NCI-H2029 treated with DMSO at 0.1 percent for 48 hours (cell line): Measurements from ENCODE around the gene PHF21A.

ENCODE experiments used
- DNase-seq: peaks from one replicate; lab custom pipeline; 2025; lab: John Stamatoyannopoulos, UW

PHF21A gene

DNA sequence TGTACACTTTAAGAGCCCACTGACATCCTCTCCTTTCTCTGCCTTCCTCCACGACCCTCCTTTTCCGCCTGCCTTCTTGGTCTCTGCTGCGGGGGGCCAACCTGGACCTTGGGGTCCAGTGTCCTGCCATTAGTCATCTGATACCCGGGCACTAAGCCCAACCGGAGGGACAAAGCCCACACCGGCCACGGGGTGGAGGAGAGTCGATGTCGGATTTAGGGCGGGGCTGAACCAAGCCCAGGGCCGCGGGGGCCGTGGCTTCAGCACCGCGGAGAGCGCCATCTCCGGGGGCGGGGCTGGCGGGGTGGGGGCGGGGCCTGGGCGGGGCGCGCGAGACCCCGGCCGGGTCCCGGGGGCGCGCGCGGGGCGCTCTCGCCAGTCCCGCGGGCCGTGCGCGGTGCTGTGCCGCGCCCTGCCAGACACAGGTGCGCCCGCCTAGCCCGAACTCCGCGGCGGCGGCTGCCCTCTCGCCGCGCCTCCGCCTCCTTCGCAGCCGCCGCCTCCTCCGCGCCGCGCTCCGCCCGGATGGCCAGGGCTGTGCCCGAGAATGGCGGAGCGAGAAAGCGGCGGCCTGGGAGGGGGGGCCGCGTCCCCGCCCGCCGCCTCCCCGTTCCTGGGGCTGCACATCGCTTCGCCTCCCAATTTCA lies 235.9 kb downstream of the PHF21A start, which contains the start of gene MAPK8IP1:
MAPK8IP1 (plus strand) TSS at position 378 of the 647 bp plus-strand sequence; CDS start at position 548, 170 bp downstream.
- DNase-seq: no peak

- no peak for DNase-seq
Measured at GRCh38 chr11:45884596-45885185, 236.6 kb downstream of the PHF21A start.
